HG02970 (cell line): ENCODE results near the gene ECSCR.

Experiments
- ATAC-seq: cut with Tn5 transposase; IDR thresholded peaks from one replicate; pipeline ENCODE4 v1.9.1; 2021; ENCODE audit warnings: mild to moderate bottlenecking, moderate library complexity, moderate number of reproducible peaks; ENCODE audit not compliant: unreplicated experiment, low FRiP score

The ECSCR gene

DNA sequence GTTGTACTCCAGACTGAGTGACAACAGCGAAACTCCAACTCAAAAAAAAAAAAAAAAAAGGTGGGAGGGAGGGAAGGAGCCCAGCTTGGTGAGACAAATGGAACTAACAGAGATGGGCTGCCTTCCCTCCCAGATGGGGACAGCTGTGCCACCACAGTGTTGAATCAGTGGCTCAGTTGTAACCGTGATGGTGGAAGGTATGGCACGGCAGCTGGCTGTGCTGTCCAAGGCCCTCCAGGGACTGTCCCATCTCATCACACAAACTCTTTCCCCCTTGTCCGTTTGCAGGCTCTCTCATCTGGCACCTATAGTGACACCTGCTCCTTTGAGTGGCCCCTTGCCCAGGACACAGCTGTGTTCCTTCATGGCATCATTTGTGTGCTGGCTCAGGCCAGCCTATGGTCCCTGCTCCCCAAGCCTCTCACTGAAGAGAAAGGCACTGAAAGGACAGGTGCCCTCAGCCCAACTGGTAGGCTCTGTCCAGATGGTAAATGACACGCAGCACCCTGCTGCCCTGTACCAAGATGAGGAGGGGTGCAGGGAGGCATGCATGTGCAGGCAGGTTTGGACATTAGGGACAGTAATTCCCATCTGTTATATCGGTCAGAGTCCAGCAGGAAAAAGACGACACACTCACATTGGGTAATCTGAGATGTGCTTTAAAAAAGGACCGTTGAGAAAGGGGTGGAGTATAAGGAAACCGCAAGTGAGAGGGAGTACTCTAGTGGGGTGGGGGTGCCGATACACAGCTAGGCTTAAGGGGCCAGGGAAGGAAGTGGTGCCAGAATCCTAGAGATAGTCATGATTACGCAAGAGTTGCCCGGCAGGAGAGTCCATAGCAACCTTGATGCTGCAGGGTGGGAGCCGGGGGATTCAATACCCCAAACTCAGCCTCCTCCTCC is 12.6 kb upstream of the ECSCR start:
- no peak for ATAC-seq

DNA sequence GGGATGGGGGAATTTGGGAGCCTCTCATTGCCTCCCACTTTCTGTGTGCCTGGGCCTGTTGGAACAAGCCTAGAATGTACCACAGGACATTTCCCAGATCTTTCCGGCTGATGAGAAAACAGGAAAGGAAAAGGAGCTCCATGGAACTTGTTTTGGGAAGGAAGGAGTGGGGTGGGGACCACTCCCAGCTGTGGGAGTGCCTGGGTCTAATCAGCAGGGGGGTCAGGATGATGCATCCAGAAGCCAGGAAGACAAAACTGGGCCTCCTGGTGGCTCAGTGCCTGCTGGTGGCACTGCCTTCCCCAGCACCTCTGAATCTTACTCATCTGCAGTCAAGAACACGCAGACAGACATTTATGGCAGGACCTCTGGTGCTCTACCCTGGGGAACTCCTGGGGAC is 11.0 kb upstream of the ECSCR start:
- ATAC-seq: no peak

DNA sequence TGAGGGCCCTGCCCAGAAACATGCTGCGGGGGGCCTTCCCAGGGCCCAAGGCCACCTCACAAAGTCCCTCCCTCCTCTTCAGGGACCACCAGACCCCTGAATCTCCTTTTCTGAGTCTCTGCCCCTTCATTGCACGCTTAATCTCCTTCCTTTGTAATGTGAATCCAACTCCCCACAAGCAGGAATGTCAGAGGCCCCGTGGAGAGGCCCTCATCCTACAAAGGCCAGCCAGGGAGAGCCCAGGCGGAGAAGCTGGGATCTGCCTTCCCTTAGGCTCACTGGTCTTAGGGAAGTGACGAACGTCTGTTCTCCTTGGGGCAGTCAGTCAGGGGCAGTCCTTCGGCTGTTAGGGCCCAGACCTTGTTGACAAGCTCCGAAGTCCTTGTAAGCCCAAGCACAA is 10.6 kb upstream of the ECSCR start:
- no peak for ATAC-seq

GRCh38 chr5:139472386-139473030 is 10.0 kb upstream of the ECSCR start:
- no peak for ATAC-seq

DNA sequence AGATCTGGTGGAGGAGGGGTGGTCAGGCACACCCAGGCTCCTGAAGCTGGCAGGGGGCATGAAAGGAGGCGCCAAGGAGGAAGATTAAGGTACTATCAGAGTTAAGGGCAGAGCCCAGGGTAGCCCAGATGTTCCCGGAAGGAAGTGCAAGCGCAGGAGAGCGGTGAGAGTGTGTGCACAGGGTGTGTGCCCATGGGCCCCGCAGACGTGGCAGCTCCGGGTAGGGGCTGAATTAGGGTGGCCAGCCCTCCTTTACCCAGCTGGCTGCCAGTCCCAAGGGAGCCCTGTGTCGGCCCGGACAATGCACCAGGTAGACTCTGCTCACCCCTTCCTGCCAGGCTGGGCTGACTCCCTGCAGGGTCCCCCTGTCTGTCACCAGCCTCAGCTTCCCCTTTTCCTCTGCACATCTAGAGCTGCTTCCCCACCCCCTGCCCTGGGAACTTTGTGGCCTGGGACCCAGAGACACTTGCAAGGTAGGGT is 8.3 kb upstream of the ECSCR start, which contains the start of gene SMIM33:
Gene SMIM33 (plus strand): TSS at position 184 of the 480 bp plus-strand sequence. CDS start 118 bp downstream, at position 302.
- ATAC-seq: no peak

- ATAC-seq: no peak
Measured at GRCh38 chr5:139468421-139468931, 5.9 kb upstream of the ECSCR start.

DNA sequence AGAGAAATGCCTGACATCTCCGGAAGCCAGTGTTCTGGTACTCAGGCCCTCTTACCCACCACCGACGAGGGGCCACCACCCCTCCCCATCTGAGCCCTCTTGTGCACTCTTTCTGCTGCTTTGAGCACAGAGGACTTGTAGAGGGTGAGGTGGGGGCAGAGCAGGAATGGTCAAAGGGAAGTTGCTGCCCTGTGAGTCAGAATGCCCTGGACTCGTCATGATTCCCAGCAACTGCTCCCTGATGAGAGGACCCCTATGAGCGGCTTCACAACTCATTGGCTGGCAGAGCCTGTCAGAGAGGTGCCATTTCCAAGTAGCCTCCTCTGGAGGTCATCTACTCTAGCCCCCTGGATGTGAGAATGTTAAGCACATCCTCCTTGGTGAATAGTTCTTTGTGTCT is 845 bp downstream of the ECSCR start:
- no peak for ATAC-seq

DNA sequence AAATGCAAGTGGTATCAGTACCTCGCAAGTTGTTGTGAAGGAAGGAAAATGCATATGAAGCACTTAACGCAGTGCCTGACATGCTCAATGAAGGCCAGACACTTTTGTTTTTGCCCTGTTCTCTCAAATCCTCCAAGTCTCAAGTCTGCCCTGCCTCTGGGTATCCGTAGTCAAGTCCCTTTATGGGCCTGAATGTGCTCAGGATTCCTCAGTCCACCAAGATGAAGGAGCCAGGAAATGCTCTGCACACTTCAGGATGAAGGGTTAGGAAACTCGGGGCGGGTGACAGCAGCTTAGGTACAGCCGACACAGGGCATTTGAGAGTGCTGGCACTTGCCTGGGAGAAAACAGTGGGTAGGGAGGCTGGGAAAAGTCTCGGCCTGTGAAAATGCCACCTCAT is 1.4 kb downstream of the ECSCR start:
- ATAC-seq: no peak

- ATAC-seq: no peak
Measured at GRCh38 chr5:139460455-139460854, 2.1 kb downstream of the ECSCR start.

GRCh38 chr5:139459451-139459934 is 3.0 kb downstream of the ECSCR start:
- ATAC-seq: no peak

GRCh38 chr5:139458580-139459407 is 3.7 kb downstream of the ECSCR start:
- no peak for ATAC-seq

DNA sequence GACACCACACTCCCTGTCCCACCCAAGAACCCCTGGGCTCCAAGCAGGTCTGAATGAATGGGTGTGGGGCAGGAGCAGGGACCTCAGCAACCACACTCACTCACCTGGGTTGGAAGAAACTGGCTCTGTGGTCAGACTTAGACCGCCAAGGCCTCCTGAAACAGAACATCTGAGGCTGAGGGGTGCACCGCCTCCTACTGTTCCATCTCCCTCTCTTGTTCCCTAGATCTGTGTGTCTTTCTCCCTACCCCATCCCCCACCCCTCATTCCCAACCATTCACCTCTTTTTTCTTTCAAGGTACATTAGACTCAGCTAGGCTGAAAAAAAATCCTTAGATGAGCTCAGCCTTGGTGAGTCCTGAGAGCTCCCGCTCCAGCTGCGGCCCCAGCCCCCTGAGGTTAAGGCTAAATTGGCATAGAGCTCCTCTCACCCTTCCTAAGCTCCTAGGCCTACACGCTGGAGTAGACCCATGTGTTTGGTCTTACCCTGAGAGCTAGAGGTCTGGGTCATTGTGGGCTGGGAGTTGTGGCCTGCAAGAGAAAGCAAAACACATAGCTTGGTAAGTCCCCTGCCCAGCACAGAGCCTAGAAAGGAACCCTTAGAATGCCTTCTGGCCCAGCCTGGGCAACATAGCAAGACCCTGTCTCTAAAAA is 4.8 kb downstream of the ECSCR start:
- ATAC-seq: no peak

GRCh38 chr5:139457241-139457640 is 5.3 kb downstream of the ECSCR start:
- ATAC-seq: no peak

DNA sequence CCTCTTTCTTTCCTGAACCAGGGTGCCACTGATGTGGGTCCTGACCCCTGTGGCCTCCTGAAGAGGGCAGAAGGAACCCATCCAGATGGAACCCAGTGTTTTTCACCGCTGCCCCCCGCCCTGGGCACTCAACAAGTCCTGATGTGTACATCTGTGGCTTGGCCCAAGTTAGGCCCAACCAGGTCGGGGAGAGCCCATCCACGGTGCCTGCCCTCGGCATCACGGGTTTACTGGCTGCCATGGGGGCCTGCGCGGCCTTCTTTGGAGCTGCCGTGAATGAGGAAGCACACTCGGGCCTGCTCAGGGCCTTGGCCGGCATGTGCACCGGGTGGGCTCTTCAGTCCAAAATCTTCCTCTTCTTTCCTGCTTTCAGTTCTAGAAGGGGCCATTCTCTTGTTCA is 5.8 kb downstream of the ECSCR start:
- no peak for ATAC-seq

GRCh38 chr5:139454568-139455290 is 7.8 kb downstream of the ECSCR start:
- ATAC-seq: no peak

GRCh38 chr5:139453683-139454567 is 8.6 kb downstream of the ECSCR start:
- ATAC-seq: no peak

DNA sequence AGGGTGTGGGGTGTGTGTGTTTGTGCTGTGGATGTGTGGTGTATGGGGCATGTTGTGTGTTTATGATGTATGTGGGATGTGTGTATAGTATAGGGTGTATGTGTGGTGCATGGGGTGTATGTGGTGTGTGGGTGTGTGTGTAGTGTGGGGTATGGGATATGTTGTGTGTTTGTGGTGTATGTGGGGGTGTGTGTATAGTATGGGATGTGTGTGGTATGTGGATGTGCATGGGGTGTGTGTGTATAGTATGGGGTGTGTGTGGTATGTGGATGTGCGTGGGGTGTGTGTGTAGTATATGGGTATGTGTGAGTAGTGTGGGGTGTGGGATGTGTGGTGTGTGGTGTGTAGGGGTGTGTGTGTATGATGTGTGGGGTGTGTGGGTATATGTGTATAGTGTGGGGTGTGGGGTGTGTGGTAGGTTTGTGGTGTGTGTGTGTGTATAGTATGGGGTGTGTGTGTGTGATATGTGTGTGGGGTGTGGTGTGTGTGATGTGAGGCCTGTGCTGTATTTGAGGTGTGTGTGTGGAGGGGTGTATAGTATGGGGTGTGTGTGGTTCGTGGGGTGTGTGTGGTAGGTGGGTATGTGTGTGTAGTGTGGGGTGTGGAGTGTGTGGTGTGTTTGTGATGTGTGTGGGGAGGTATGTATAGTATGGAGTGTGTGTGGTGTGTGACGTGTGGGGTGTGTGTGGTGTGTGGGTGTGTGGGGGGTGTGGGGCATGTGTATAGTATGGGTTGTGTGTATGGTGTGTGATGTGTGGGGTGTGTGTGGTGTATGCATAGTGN is 10.5 kb downstream of the ECSCR start:
- no peak for ATAC-seq

DNA sequence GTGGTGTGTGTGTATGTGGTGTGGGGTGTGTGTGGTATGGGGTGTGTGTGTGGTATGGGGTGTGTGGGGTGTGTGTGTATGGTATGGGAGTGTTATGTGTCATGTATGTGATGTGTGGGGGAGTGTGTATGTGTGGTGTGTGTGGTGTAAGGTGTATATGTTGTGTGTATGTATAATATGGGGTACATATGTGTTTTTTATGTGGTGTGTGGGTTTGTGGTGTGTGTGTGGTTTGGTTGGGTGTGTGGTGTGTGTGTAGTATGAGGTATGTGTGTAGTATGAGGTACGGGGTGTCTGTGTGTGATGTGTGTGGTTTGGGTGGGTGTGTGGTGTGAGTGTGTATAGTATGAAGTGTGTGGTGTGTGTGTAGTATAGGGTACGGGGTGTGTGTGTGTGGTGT is 11.4 kb downstream of the ECSCR start:
- ATAC-seq: no peak
